Measurements from ENCODE around the gene SEMA3A.

DNA sequence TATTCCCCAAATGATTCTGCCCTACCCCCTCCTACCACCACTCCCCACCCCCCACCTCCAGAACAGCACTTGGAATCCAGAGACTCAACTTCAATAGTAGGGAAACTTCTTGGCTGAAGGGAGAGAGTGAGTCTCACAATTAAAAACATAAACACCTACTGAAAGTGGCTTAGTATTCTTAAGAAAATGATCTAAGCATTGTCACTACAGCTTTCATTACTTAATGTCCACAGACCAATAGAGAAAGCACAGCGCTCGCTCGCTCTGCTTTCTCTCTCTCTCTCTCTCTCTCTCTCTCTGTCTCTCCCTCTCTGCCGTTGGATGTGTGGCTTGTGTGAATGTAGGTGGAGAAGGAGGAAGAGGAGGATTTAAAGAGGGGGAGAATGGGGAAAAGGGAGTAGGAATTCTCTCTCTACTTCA is 1.5 kb upstream of the SEMA3A start:
- TF ChIP-seq, protein P1, sequence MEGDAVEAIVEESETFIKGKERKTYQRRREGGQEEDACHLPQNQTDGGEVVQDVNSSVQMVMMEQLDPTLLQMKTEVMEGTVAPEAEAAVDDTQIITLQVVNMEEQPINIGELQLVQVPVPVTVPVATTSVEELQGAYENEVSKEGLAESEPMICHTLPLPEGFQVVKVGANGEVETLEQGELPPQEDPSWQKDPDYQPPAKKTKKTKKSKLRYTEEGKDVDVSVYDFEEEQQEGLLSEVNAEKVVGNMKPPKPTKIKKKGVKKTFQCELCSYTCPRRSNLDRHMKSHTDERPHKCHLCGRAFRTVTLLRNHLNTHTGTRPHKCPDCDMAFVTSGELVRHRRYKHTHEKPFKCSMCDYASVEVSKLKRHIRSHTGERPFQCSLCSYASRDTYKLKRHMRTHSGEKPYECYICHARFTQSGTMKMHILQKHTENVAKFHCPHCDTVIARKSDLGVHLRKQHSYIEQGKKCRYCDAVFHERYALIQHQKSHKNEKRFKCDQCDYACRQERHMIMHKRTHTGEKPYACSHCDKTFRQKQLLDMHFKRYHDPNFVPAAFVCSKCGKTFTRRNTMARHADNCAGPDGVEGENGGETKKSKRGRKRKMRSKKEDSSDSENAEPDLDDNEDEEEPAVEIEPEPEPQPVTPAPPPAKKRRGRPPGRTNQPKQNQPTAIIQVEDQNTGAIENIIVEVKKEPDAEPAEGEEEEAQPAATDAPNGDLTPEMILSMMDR (IDR thresholded peaks at IDR 0.05), result no peak
- TF ChIP-seq POLR2A (IDR thresholded peaks at IDR 0.05), result no peak

All from heart left ventricle (tissue), 13 donors.